Epithelial cell of proximal tubule (primary cell): ENCODE results near the gene ARHGAP42. TPM values are rescaled to one million over a fixed set of nuclear protein-coding genes. Genes with fewer than 3 reads are reported as not detected.

ENCODE experiments used
- DNase-seq: peaks from one replicate; pipeline ENCODE4 v3.0.0-alpha.2; 2011; ENCODE audit warnings: low read depth
- H3K4me3 ChIP-seq: 2 replicates; pipeline ENCODE4 v1.5.1; 2011; ENCODE audit warnings: low read depth, mild to moderate bottlenecking, low read length
- CTCF ChIP-seq: conservative IDR thresholded peaks from 2 replicates; pipeline ENCODE4 v1.5.1; 2012; ENCODE audit warnings: low read depth, mild to moderate bottlenecking, low read length
- total RNA-seq: library from RNA; depleted of rRNA; stranded (reverse); fragments of >200 nt; gene quantifications from 2 replicates; pipeline ENCODE4 v1.2.3, GENCODE V29; 2015

The ARHGAP42 gene
- total RNA-seq, 1 donor from 2014 or later, result 8.0 TPM

- no peak for TF ChIP-seq CTCF
- no peak overlapping the region for H3K4me3 ChIP-seq
- DNase-seq, result peak; percentile 77
Observed at GRCh38 chr11:100863080-100863581, 176.0 kb downstream of the ARHGAP42 start.

- DNase-seq, result no peak
- TF ChIP-seq CTCF, result no peak
- H3K4me3 ChIP-seq, result no peak overlapping the region
Observed at GRCh38 chr11:100865443-100866065, 178.5 kb downstream of the ARHGAP42 start.

- H3K4me3 ChIP-seq, result no peak overlapping the region
- no peak for TF ChIP-seq CTCF
- no peak for DNase-seq
Observed at GRCh38 chr11:100866453-100866852, 179.4 kb downstream of the ARHGAP42 start.

- H3K4me3 ChIP-seq, result no peak overlapping the region
- no peak for TF ChIP-seq CTCF
- DNase-seq, result peak; percentile 60
Observed at GRCh38 chr11:100867606-100868005, 180.5 kb downstream of the ARHGAP42 start.

DNA sequence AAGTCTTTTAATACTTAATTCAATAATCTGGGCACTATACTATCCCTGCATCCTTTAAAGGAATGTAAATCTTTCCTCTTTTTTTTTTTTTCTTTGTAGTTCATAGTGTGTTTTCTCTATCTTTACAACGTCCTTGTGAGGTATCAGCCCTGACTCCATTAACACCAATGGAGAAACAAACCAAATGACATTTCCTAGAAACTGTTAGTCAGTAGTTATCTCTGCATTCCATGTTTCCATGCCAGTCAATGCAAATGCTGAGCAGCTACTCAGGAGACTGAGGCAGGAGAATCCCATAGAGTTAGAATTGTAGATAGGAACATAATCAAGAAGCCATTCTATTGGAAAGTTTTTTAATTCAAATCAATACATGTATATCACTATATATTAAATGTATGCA lies 182.2 kb downstream of the ARHGAP42 start:
- no peak overlapping the region for H3K4me3 ChIP-seq
- TF ChIP-seq CTCF, result no peak
- DNase-seq, result no peak

GRCh38 chr11:100870138-100870537 lies 183.1 kb downstream of the ARHGAP42 start:
- DNase-seq, result no peak
- no peak for TF ChIP-seq CTCF
- no peak overlapping the region for H3K4me3 ChIP-seq
